Peyer's patch (tissue), 4 donors: ENCODE results near the gene MARCHF11. TPM values are rescaled to one million over a fixed set of nuclear protein-coding genes. Genes with fewer than 3 reads are reported as not detected.

Experiments used
- DNase-seq, 3 donors: peaks; one replicate each; pipeline ENCODE4 v3.0.0-alpha.2; 2017 to 2019
- H3K27ac ChIP-seq, 4 donors: fragments of 200-600 bp; sonication (generic); one replicate each; pipeline ENCODE4 v1.5.1; 2016 to 2019
- H3K27me3 ChIP-seq, 2 donors: fragments of 200-600 bp; sonication (generic); one replicate each; pipeline ENCODE4 v1.5.1; 2019
- H3K36me3 ChIP-seq, 3 donors: fragments of 200-600 bp; sonication (generic); one replicate each; pipeline ENCODE4 v1.5.1; 2016 to 2019
- H3K4me1 ChIP-seq, 4 donors: fragments of 200-600 bp; sonication (generic); one replicate each; pipeline ENCODE4 v1.5.1; 2016 to 2019
- H3K4me3 ChIP-seq, 4 donors: fragments of 200-600 bp; sonication (generic); 1 replicate in 3 of 4; 2 replicates in 1 of 4; pipeline ENCODE4 v1.5.1; 2016 to 2019; ENCODE audit warnings: mild to moderate bottlenecking in 1 of 4
- H3K9me3 ChIP-seq, 4 donors: fragments of 200-600 bp; sonication (generic); one replicate each; pipeline ENCODE4 v1.5.1; 2016 to 2019; ENCODE audit warnings: mild to moderate bottlenecking in 1 of 4
- CTCF ChIP-seq, 6 experiments: fragments of 450-650 bp in 4 of 6; fragments of 200-600 bp in 2 of 6; sonication (generic) in 1 of 6; IDR thresholded peaks; one replicate each; pipeline ENCODE4 v1.5.1; 2017 to 2019; ENCODE audit warnings: antibody characterized with exemption in 6 of 6, mild to moderate bottlenecking in 3 of 6, moderate library complexity in 1 of 6
- POLR2A ChIP-seq, 2 donors: fragments of 450-650 bp; IDR thresholded peaks; one replicate each; pipeline ENCODE4 v1.5.1; 2017; ENCODE audit warnings: antibody characterized with exemption in 2 of 2, mild to moderate bottlenecking in 2 of 2, moderate library complexity in 2 of 2
- small RNA-seq, 2 donors: library from RNA; depleted of rRNA; stranded (forward); fragments of <200 nt; gene quantifications; one replicate each; pipeline ENCODE3, GENCODE V24; 2016
- total RNA-seq, 4 donors: library from RNA; depleted of rRNA; stranded (reverse); fragments of >200 nt; gene quantifications; one replicate each; pipeline ENCODE4 v1.1.0, GENCODE V29; 2016

Gene MARCHF11
- total RNA-seq, 4 donors from 2014 or later: not detected

GRCh38 chr5:16018970-16019369 is 160.6 kb downstream of the MARCHF11 start:
- Histone ChIP-seq H3K4me1 (no peaks in the 10 kb centered on the region), H3K27me3 (no peaks in the 10 kb centered on the region), H3K27ac (no peak overlapping the region), H3K36me3 (no peaks in the 10 kb centered on the region), H3K4me3 (no peak overlapping the region), H3K9me3 (no peaks in the 10 kb centered on the region)
- no peak for DNase-seq
- no peak for TF ChIP-seq POLR2A (IDR thresholded peaks at IDR 0.05)
- TF ChIP-seq CTCF (IDR thresholded peaks at IDR 0.05): no peak

DNA sequence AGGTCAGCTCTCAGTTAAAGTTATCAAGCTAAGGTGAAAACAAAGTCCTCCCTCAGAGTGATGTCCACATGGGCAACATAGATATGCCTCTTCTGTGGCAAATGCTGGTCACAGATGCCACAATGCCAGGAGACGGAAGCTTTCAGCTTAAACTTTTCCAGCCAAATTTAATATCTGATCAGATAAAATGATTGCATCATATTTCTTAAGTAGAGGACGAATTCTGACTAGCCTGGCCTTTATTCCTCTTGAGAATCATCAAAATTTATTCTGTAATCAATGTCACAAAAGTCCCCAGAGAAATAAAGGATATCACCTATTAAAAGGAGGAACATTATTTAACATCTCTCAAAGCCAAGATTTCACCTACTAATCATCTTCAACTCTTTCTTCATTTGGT is 161.9 kb downstream of the MARCHF11 start:
- DNase-seq: no peak
- Histone ChIP-seq H3K4me3 (no peak overlapping the region), H3K27ac (no peak overlapping the region), H3K4me1 (no peaks in the 10 kb centered on the region), H3K27me3 (no peaks in the 10 kb centered on the region), H3K36me3 (no peaks in the 10 kb centered on the region), H3K9me3 (no peaks in the 10 kb centered on the region)
- no peak for TF ChIP-seq POLR2A (IDR thresholded peaks at IDR 0.05)
- TF ChIP-seq CTCF (IDR thresholded peaks at IDR 0.05): no peak

Small RNA genes within 50 kb of the gene (small RNA-seq; reads per million reads assigned to genes)
- gene RNA5SP178: 0 to 0.13 reads per million in 2 donors
